NCI-H146 treated with DMSO at 0.1 percent for 48 hours (cell line): Measurements from ENCODE around the gene NCOR1.
"Not testable (repeated sequence)": the region's sequence is repeated elsewhere in the genome, so short reads cannot be mapped to it uniquely, and the experiment has no call there.

ENCODE experiments used
- DNase-seq: peaks from one replicate; lab custom pipeline; 2025; ENCODE audit not compliant: unreplicated experiment; lab: John Stamatoyannopoulos, UW

Gene NCOR1

GRCh38 chr17:16215273-16215964, at the start of gene NCOR1:
Gene NCOR1 (minus strand): TSS chr17:16215534. CDS start chr17:16194569, 20,965 bp downstream.
- DNase-seq = peak; percentile 86

- no peak for DNase-seq
Measured at GRCh38 chr17:16262201-16262600, 46.9 kb upstream of the NCOR1 start.

- no peak for DNase-seq
Measured at GRCh38 chr17:16261049-16261448, 45.7 kb upstream of the NCOR1 start.

- DNase-seq = no peak
Measured at GRCh38 chr17:16259926-16260325, 44.6 kb upstream of the NCOR1 start.

- no peak for DNase-seq
Measured at GRCh38 chr17:16258901-16259300, 43.6 kb upstream of the NCOR1 start.

- DNase-seq = no peak
Measured at GRCh38 chr17:16255481-16255921, 40.2 kb upstream of the NCOR1 start.

GRCh38 chr17:16254773-16255400, 39.6 kb upstream of the NCOR1 start:
- DNase-seq = no peak

GRCh38 chr17:16251556-16251955, 36.2 kb upstream of the NCOR1 start:
- DNase-seq = no peak

- no peak for DNase-seq
Measured at GRCh38 chr17:16251043-16251442, 35.7 kb upstream of the NCOR1 start.

GRCh38 chr17:16250635-16251034, 35.3 kb upstream of the NCOR1 start:
- no peak for DNase-seq

- DNase-seq = no peak
Measured at GRCh38 chr17:16247586-16247984, 32.3 kb upstream of the NCOR1 start.

- DNase-seq = no peak
Measured at GRCh38 chr17:16243801-16244567, 28.6 kb upstream of the NCOR1 start.

GRCh38 chr17:16243385-16243784, 28.1 kb upstream of the NCOR1 start:
- DNase-seq = no peak

GRCh38 chr17:16241906-16242399, 26.6 kb upstream of the NCOR1 start:
- no peak for DNase-seq

GRCh38 chr17:16239931-16240330, 24.6 kb upstream of the NCOR1 start:
- no peak for DNase-seq

- DNase-seq = no peak
Measured at GRCh38 chr17:16232391-16232790, 17.1 kb upstream of the NCOR1 start.

- not testable (repeated sequence) for DNase-seq
Measured at GRCh38 chr17:16229912-16230561, 14.7 kb upstream of the NCOR1 start.

- no peak for DNase-seq
Measured at GRCh38 chr17:16222406-16222805, 7.1 kb upstream of the NCOR1 start.

- DNase-seq = peak; percentile 85
Measured at GRCh38 chr17:16217002-16217635, 1.8 kb upstream of the NCOR1 start, which contains the start of gene PIGL. Gene PIGL (plus strand): TSS chr17:16217210. CDS start chr17:16217227, 17 bp downstream.

- not testable (repeated sequence) for DNase-seq
Measured at GRCh38 chr17:16216341-16217001, 1.1 kb upstream of the NCOR1 start.
